OCI-LY1 (cell line): ENCODE measurements around the gene SPRR1B.

Experiments used
- H2AFZ ChIP-seq: fragments of 200-600 bp; sonication (generic), shearing (Covaris generic); 2 replicates; pipeline ENCODE4 v1.6.0; 2014; ENCODE audit warnings: antibody characterized with exemption, mild to moderate bottlenecking, low read length
- H3F3A ChIP-seq: fragments of 200-600 bp; sonication (generic), shearing (Covaris generic); 2 replicates; pipeline ENCODE4 v1.6.0; 2014; ENCODE audit warnings: mild to moderate bottlenecking, antibody characterized with exemption, low read length, moderate library complexity; ENCODE audit not compliant: insufficient read depth
- H3K27ac ChIP-seq: fragments of 200-600 bp; sonication (generic); 2 replicates; pipeline ENCODE4 v1.5.1; 2014; ENCODE audit warnings: low read length, mixed run types, mild to moderate bottlenecking, low read depth; ENCODE audit not compliant: poor library complexity, severe bottlenecking
- H3K27me3 ChIP-seq: fragments of 200-600 bp; sonication (generic); 2 replicates; pipeline ENCODE4 v1.6.0; 2014; ENCODE audit warnings: antibody characterized with exemption, mild to moderate bottlenecking, low read length, moderate library complexity; ENCODE audit not compliant: insufficient read depth
- H3K36me3 ChIP-seq: fragments of 200-600 bp; sonication (generic); 2 replicates; pipeline ENCODE4 v1.6.1; 2014; ENCODE audit warnings: mild to moderate bottlenecking, antibody characterized with exemption, low read length, moderate library complexity, mixed read lengths; ENCODE audit not compliant: insufficient read depth
- H3K4me1 ChIP-seq: fragments of 200-600 bp; sonication (generic); 2 replicates; pipeline ENCODE4 v1.5.1; 2014; ENCODE audit warnings: mild to moderate bottlenecking, low read length, moderate library complexity; ENCODE audit not compliant: insufficient read depth, severe bottlenecking
- H3K4me2 ChIP-seq: fragments of 200-600 bp; sonication (generic), shearing (Covaris generic); 2 replicates; pipeline ENCODE4 v1.6.1; 2014; ENCODE audit warnings: low read length
- H3K4me3 ChIP-seq: fragments of 200-600 bp; sonication (generic); 2 replicates; pipeline ENCODE4 v1.5.1; 2014; ENCODE audit warnings: low read length, low read depth, mild to moderate bottlenecking, mixed read lengths; ENCODE audit not compliant: poor library complexity, severe bottlenecking
- H3K79me2 ChIP-seq: fragments of 200-600 bp; shearing (Covaris generic); 2 replicates; pipeline ENCODE4 v1.6.1; 2016; ENCODE audit warnings: mixed run types, low read length, mixed read lengths; ENCODE audit not compliant: insufficient read depth
- H3K9ac ChIP-seq: fragments of 200-600 bp; sonication (generic), shearing (Covaris generic); 2 replicates; pipeline ENCODE4 v1.6.1; 2014; ENCODE audit warnings: mild to moderate bottlenecking, low read length, mixed read lengths
- H3K9me2 ChIP-seq: fragments of 200-600 bp; sonication (generic), shearing (Covaris generic); 2 replicates; pipeline ENCODE4 v1.6.1; 2014; ENCODE audit warnings: low read depth, mild to moderate bottlenecking, low read length, mixed read lengths
- H3K9me3 ChIP-seq: fragments of 200-600 bp; shearing (Covaris generic); 2 replicates; pipeline ENCODE4 v1.6.1; 2014; ENCODE audit warnings: low read length, mixed read lengths
- H4K20me1 ChIP-seq: fragments of 200-600 bp; sonication (generic), shearing (Covaris generic); 2 replicates; pipeline ENCODE4 v1.6.0; 2016; ENCODE audit warnings: mild to moderate bottlenecking, low read length; ENCODE audit not compliant: insufficient read depth
- CTCF ChIP-seq: fragments of 200-600 bp; sonication (generic), shearing (Covaris generic); IDR thresholded peaks from 2 replicates; pipeline ENCODE4 v1.5.1; 2017; ENCODE audit warnings: mild to moderate bottlenecking, antibody characterized with exemption, low read length, moderate library complexity, mixed read lengths
- EZH2 ChIP-seq: fragments of 200-600 bp; sonication (generic), shearing (Covaris generic); IDR thresholded peaks from 2 replicates; pipeline ENCODE4 v1.8.0; 2017; ENCODE audit warnings: borderline replicate concordance, mixed run types, mild to moderate bottlenecking, antibody characterized with exemption, low read length, moderate library complexity, mixed read lengths

Gene SPRR1B, protein sequence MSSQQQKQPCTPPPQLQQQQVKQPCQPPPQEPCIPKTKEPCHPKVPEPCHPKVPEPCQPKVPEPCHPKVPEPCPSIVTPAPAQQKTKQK

DNA sequence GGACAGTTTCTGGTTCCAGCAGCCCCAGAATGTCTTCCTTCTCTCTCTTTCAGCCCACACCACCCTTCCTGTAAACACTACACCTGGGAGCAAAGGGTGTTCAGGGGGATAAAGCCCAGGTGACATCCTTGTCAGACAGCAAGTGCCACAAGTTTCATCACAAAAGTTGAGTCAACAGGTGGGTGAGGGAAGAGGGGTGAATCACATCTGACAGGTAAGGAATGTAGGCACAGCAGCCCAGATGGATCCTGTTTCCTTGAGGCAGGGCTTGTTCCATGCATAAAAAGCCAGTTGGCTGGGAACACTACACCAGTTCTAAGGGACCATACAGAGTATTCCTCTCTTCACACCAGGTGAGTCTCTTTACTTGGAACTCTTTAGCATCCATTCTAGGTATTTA, at the start of gene SPRR1B:
Gene SPRR1B, plus strand, starts transcription at position 309 of the 400 bp plus-strand sequence. CDS start 1,143 bp downstream, outside the sequence.
- Histone ChIP-seq H3K36me3 (no peaks in the 10 kb centered on the region), H3K9ac (no peak within 1 kb of the TSS), H4K20me1 (no peaks in the 10 kb centered on the region), H3K4me1 (no peaks in the 10 kb centered on the region), H2AFZ (no peak within 1 kb of the TSS), H3K4me2 (no peak within 1 kb of the TSS), H3K9me2 (no peaks in the 10 kb centered on the region), H3K27ac (no peak within 1 kb of the TSS), H3F3A (no peaks in the 10 kb centered on the region), H3K27me3 (no peaks in the 10 kb centered on the region), H3K4me3 (no peak within 1 kb of the TSS), H3K79me2 (no peaks in the 10 kb centered on the region), H3K9me3 (no peaks in the 10 kb centered on the region)
- TF ChIP-seq EZH2 = no peak
- TF ChIP-seq CTCF = no peak

DNA sequence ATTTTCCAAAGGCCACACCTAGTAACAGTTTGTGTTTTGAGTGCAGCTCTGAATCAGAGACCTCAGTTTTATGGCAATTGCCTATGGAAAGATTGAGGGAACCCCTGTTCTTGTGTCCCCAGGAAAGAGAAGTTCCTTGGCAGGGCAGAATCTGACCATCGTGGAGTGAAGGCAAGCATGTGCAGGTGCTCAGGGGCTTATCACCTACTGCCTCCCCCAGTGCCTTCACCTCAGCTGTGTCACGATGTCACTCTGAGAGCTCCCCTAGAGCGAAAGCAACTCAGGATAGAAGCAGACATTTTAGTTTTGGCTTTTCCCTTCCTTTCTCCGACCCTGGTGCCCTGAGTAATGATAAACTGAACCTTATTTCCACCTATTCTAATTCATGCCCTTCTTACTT, 48.9 kb upstream of the SPRR1B start:
- Histone ChIP-seq H2AFZ (no peak overlapping the region), H3K27ac (no peak overlapping the region), H3K4me1 (no peaks in the 10 kb centered on the region), H3K27me3 (no peaks in the 10 kb centered on the region), H3K9me2 (no peaks in the 10 kb centered on the region), H3K79me2 (no peaks in the 10 kb centered on the region), H3K4me2 (no peak overlapping the region), H3K9ac (no peak overlapping the region), H4K20me1 (no peaks in the 10 kb centered on the region), H3F3A (no peaks in the 10 kb centered on the region), H3K4me3 (no peak overlapping the region), H3K36me3 (no peaks in the 10 kb centered on the region), H3K9me3 (no peaks in the 10 kb centered on the region)
- TF ChIP-seq EZH2 (no peak), CTCF (no peak)

- no peaks in the 10 kb centered on the region for H3K79me2 ChIP-seq
- no peaks in the 10 kb centered on the region for H3K9me2 ChIP-seq
- H3K4me3 ChIP-seq = no peak overlapping the region
- no peak overlapping the region for H3K27ac ChIP-seq
- no peak overlapping the region for H3K9ac ChIP-seq
- no peaks in the 10 kb centered on the region for H4K20me1 ChIP-seq
- no peak overlapping the region for H2AFZ ChIP-seq
- no peaks in the 10 kb centered on the region for H3K9me3 ChIP-seq
- TF ChIP-seq EZH2 (no peak), CTCF (no peak)
- no peak overlapping the region for H3K4me2 ChIP-seq
- no peaks in the 10 kb centered on the region for H3K36me3 ChIP-seq
- H3K27me3 ChIP-seq = no peaks in the 10 kb centered on the region
- H3K4me1 ChIP-seq = no peaks in the 10 kb centered on the region
- no peaks in the 10 kb centered on the region for H3F3A ChIP-seq
These were observed 47.8 kb upstream of the SPRR1B start for GRCh38 chr1:152983234-152983633.
